Measurements from ENCODE around the gene HOXC4.

HOXC4 gene

DNA sequence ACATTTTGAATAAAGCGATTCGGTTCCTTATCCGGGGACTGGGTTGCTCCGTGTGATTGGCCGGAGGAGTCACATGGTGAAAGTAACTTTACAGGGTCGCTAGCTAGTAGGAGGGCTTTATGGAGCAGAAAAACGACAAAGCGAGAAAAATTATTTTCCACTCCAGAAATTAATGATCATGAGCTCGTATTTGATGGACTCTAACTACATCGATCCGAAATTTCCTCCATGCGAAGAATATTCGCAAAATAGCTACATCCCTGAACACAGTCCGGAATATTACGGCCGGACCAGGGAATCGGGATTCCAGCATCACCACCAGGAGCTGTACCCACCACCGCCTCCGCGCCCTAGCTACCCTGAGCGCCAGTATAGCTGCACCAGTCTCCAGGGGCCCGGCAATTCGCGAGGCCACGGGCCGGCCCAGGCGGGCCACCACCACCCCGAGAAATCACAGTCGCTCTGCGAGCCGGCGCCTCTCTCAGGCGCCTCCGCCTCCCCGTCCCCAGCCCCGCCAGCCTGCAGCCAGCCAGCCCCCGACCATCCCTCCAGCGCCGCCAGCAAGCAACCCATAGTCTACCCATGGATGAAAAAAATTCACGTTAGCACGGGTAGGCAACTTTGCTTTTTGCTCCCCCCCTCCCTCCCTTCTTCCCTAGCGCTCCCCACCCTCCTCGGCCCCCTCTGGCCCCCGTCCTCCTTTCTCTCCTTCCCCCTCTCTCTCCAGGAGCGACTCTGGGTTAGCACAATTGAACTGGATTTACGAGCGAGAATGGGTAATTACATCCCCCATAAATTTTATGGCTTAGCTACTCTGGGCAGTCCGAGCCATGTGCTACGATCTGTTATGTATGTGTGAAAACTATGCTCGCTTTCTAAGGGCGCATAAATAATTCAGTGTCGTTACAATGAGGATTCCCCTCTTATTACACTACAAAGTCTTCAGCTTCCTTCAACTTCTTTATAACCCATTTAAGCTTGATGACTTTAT is at the start of gene HOXC4:
HOXC4 (plus strand) TSS at position 85 of the 991 bp plus-strand sequence; CDS start at position 173, 88 bp downstream.
- FAIRE-seq = no peak
- DNase-seq (ENCODE audit: low spot score) = no peak

DNA sequence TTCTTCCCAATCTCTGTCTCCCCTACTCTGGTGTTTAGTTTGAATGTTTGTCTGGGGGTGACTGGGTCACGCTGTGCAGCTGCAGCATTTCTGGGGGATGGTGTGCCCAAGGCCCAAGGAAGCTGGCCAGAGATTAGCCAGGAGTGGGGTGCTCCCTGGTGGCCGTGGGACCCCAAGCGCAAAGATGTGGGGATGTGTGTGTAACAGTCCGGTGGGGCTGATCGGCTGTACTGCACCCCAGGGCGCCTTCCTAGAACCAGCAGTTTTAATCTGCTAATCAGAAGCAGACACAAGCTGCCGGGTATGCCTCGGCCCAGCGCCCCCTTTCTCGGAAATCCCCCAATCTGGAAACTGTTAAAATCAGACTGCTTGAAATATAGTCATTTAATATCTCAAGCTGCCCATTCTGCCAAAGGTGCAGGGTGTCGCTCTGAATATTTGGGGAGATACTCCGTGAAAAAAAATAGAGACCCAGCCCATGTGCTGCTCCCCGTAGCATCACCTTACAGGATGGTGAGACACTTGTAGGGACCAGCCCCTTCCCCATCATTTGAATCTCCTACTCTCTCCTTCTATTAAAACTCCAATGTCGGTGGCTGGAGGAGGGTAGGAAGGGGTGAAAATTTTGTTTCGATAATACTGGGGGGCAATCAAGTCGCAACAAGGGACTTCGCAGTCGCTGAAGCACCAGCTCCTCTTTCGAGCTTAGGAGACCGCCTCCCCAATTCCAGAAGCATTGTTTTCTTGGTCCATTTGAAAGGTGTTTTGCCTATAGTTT is 49.4 kb upstream of the HOXC4 start:
- DNase-seq (ENCODE audit: low spot score) (no peak), FAIRE-seq (no peak)

DNA sequence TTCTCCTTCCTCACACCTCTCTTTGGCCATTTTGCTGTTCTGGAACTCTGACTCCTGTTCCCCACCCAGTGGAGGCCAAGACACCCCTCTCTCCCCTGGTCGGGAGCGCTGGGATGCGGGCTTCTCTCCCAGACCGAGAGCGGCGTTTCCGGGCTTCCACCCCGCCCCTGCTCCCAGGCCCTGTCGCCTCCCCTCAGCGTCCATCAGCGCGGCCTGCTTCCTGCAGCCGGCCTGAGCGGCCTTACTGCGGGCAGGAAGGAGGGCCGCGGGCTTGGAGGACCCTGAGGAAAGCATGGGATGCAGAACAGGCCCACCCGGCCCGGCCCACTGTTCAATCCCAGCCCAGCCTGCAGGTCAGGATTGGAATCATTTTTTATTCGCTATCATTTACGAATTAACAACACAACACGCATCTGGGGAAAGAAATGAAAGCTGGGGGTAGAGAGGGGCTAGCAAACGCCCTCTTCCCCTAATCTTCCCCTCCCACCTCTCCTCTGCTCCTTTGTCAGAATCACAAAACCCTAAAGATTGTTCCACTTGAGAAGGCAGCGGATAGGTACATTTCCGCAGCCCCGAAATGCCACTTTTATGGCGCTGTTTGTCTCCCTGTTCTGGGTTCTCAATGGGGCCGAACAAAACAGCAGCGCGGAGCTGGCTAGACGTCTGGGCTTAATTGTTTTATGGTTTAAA is 48.6 kb upstream of the HOXC4 start:
- FAIRE-seq (no peak), DNase-seq (ENCODE audit: low spot score) (no peak)

DNA sequence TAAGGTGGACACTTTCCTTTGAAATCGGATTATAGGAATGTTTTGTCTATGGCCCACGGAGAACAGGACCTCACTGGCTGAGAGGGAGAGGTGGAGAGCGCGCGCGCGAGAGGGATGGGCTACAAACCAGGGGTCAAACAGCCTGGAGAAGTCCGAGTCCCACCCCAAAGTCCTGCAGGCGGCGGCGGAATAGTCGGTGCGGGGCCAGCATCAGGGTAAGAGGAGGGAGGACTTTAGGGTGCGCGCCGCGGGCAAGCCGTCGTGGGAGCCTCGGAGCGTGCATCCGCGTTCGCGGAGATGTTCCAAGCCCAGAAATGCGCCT is 48.1 kb upstream of the HOXC4 start:
- FAIRE-seq (no peak), DNase-seq (ENCODE audit: low spot score) (no peak)

DNA sequence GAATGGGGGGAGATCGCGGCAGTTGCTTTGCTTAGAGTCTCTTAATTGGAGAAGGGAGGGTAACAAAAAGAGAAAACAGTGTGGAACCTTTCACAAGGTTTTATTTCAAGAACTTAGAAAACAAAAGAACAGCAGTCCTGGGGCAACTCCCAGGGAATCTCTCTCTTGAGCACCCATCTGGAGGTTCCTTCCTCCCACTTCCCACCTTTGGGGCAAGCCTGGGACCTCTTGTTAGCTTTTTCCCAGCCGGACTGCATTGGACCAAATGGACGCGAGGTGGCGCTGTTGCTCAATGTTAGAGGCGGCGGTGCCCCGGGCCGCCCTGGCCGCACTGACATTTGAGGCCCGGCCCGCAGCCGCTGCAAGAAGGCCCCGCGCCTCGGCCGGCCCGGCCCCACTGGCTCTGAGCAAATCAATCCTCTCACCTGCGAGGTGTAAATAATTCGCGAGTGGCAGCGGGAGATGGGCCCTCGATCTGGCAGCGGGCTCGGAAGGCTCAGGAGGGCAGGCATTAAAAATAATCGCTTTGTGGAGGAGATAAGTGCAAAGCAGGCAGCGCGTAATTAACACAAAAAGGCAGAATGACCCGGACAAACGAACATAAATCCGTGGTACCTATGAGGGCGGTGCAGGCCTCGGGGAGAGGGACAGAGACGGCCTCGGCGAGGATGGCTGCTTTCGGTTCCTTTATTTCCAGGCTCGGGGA is 47.6 kb upstream of the HOXC4 start:
- peak; percentile 37 for FAIRE-seq
- peak; percentile 83 for DNase-seq (ENCODE audit: low spot score)

DNA sequence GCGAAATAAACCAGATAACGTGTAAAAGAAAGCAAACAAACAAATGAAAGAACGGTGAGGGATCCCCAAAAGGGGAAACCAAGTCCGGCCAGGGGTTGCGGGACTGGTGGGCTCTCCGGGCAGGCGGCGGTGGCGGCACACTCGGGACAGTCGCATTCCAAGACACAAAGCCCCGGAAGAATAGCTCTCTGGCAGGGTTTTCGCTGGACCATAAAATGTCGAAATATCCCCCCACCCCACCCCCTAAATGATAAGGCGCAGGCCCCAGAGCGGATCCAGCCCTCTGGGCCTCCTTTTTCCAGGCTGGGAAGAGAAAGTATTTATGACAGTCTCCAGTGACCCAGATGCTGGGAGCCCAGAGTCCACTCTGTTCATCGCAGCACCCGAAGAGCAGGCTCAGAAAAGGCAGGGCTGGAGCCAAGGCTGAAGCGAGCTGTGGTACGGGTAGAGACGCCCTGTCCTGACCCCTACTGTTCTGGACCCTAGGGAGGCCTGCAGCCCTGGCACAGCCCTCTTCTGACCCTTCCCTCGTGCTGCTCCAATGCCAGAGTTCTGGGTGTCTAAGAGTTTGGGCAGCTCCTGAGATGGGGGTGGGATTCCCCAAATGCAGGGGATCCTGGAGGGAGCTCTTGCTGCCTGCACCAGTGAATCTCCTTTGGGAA is 46.9 kb upstream of the HOXC4 start:
- DNase-seq (ENCODE audit: low spot score) (no peak), FAIRE-seq (no peak)

DNA sequence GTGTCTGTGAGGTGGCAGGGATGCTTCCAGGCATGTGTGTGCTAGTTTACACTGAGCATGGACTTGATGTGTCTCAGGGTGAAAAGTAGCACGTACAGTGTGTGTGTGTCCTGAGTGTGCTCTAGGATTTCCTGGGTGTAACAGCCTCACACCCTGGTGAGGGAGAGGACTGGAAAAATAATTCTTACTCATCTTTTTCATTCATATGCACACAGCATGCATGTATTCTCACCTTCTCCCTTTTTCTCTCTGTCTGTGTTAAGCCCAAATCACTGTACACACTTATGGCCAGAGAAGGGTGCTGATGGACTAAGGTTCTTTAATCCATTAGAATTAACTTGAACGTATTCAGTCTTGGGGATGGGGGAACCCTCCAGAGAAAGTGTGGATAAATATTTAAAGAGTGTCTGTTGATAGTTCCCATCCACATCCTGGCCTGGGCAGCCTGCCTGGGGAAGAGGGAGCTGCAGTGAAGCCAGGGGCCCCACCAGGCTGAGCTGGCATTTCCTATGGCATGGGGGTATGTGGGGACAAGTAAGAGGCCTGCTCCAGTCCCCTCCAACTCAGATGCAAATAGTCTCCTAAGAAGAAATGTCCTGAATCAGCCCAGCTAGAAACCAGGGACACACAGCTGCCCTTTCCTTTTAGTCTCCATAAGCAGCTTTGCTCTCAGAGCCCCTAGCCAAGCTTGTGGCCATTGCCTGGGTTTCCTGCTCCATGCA is 45.9 kb upstream of the HOXC4 start:
- FAIRE-seq (no peak), DNase-seq (ENCODE audit: low spot score) (no peak)

DNA sequence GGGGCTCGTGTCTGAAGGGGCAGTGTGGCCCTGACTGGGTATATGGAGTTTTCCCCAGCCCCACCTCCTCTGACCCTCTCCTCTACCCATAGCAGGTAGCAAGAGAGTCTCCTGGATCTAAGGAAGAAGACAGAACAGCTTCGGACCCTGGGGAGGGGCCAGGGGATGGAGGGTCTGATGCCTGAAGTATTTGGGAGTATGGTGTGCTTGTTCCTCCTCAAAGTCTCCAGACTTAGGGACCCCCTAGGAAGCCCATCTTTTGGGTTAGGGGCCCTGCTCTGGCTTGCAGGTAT is 45.4 kb upstream of the HOXC4 start:
- FAIRE-seq (no peak), DNase-seq (ENCODE audit: low spot score) (no peak)

DNA sequence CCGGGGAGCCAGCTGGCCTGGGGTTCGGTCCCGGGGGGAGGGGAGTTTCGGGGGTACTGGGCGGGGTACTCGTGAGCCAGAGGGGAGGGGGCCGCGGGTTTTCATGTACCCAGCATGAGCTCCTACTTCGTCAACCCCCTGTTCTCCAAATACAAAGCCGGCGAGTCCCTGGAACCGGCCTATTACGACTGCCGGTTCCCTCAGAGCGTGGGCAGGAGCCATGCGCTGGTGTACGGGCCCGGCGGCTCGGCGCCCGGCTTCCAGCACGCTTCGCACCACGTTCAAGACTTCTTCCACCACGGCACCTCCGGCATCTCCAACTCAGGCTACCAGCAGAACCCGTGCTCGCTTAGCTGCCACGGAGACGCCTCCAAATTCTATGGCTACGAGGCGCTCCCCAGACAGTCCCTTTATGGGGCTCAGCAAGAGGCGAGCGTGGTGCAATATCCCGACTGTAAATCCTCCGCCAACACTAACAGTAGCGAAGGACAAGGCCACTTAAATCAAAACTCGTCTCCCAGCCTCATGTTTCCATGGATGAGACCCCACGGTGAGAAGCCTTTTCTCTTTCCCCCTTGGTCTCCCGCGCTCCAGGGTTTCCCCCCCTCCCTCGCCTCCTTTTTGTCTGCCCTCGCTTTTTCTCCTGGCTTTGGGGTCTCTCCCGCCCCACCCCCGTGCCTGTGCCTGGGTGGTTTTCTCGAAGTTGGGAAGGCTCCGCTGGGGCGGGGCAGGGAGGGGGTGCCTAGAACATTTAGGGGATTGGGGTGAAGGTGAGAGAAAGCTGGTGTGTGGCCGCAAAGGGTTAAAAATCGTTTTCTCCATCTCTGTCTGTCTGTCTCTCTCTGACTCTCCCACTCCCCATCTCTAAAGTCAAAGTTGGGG is 44.2 kb upstream of the HOXC4 start:
- DNase-seq (ENCODE audit: low spot score) = peak; percentile 42
- no peak for FAIRE-seq

DNA sequence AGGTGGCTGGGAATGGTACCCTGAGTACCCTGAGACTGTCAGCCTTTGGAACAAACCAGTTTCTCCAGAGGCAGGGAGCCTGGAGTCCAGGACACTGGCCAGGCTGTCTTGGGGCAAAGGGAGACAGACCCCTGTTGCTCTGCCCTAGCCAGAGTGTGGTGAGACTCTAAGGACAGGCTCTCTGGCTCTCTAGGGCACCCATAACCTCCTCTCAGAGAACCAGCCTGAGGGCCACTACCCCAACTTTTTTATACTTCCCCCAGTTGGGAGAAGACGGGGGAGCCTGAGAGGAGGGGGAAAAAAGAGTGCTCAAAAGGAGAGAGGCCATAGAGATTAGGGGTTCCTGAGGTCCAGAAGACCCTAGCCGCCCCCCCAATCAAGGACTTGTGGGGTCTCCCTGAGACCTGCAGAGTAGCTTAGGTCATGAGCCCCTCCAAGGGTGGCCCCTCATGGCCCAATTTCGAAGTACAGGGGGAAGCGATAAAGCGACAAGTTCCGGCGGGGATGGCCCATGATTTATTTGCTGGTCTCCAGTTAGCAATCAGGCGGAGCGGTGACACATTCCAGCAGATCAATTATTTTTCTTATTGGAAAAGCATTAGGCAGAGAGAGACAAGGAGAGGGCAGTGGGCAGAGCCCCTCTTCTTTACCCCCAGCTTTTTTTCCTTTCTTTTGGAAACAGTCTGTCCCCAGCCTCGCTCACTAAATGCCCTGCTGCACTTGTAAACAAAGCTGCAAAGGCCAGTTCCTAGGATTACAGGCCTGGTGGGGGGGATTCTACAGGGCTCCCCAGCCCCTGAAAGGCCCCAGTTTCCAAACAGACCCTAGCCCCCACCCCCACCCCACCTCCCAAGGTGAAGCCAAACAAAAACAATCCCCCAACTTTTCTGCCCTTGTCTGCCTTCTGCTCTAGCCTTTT is 43.3 kb upstream of the HOXC4 start:
- no peak for FAIRE-seq

DNA sequence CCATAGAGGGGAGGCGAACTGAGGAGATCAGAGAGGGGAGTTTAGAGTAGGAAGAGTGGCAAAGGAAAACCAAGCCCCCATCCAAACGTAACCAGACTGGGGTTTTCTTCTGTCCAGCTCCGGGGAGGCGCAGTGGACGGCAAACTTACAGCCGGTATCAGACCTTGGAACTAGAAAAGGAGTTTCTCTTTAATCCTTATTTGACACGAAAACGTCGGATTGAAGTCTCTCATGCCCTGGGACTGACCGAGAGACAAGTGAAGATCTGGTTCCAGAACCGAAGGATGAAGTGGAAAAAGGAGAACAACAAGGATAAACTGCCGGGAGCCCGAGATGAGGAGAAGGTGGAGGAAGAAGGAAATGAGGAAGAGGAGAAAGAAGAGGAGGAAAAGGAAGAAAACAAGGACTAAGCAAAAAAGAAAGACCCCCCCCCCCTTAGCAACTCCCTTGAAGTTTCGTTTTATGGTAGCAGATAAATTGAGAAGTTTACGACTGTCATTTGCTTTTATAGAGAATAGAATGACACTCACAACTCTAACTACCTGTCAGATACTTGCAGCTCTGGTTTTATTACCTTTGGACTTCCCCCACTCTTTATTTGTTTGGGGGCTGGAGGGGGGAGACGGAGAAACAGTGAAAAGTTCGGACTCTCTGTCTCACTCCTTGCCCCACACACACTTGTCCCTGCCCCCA is 42.5 kb upstream of the HOXC4 start:
- no peak for FAIRE-seq
- DNase-seq (ENCODE audit: low spot score) = no peak

More for the DNA sequence above, 43.3 kb upstream of the HOXC4 start:
- DNase-seq (ENCODE audit: low spot score) = no peak

DNA sequence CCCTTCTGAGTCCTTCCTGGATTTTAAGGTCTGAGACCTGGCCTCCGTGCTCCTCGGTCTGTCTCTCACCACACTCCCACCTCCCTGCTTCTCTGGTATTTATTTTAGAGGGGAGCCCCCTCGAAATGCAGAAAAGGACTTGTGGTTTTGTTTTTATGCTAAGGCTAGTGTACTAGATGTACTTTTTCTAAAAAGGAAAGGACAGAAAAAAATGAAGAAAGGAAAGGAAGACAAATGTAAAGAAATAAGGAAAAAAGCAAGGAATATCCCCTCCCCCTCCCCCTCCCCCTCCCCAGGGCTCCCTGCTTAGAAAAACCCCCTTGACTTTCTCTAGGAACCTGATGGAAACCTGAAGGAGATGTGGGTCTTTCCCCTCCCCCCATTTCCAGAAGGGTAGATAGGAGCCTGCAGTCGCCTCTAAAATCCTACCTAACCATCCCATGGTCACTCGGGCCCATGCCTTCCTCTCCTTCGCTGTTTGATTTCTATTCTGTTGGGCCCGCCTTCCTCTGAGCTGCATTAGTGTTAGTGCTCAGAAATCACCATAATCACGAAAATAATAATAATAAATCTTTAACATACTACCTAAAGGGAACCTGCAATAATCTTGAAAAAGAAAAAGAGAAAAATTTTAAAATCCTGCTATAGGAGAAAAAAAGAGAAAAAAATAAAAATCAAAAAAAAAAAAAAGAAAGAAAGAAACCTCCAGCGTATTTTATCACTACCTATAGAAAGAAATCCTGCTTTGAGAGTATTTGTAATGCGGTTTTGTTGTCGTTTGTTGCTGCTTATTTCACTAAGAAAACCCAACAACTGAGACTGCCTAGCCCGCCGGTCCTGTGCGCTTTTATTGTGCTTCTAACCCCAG is 41.7 kb upstream of the HOXC4 start:
- no peak for DNase-seq (ENCODE audit: low spot score)
- no peak for FAIRE-seq

DNA sequence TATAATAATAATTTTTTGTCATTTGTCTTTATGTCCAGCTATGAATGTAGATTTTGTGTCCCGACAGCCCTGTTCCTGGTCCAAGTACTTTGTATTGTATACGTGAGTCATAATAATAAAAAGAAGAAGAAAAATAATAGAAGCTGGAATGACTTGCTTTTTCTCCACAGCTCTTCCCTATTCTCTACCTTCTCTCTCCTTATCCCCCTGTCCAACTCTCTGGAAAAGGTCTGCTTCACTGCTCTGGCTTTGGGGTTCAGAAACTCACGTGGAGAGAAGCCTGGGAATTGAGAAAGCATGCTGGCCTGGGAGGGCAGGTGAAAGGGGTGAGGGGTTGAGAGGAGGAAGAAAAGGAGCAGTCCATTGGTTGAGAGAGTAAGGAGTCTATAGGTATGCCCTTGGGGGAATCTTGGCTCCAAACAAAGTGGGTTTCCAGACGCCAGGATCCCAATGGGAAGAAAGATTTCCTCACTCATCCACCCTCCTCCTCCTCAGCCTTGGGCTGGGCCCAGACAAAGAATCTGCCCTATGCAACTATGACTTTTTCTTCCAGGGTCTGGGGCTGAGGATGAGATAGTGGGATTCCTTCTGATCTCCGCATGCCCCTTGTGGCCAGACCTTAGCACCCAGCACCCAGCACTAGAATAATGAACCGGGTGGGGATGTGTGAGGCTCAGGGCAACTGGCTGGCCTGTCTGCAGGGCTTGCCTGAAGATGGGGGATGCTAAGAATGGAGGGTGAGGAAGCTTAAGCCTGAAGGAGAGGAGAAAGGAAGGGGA is 40.8 kb upstream of the HOXC4 start:
- FAIRE-seq (no peak), DNase-seq (ENCODE audit: low spot score) (no peak)

DNA sequence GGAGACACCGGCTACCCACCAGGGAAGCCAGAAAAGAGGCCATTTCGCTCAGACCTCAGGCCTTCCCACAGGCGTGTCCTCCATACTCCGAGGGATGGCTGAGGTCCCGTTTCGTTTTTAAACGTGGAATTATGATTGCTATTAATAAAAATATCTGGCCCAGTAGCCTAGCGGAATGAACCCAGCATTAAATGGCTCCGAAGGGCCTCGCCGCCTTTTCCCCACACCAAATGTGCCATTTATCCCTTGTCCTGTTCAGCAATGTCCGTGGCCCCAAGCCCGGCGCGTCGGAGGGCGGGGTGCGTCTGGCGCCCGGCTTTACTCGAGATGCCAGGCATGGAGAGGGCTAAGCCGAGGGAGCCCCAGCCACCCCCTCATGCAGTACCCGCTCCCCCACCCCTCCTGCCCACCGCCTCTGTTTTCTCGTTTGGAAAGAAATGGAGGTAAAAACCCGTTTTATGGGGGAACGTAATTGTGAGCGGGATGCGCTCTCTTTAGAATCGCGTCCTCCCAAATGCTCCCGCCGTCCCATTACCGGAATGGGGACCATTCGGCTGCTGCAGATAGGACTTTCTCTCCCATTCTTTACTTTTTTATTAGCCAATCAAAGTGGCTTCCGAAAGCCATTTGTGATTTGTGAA is 39.1 kb upstream of the HOXC4 start:
- FAIRE-seq (no peak), DNase-seq (ENCODE audit: low spot score) (no peak)

All from urothelium cell line (cell line).